SK-MEL-5 (cell line): ENCODE data around the gene LPAR2. TPM values are rescaled to one million over a fixed set of nuclear protein-coding genes. Genes with fewer than 3 reads are reported as not detected.

Experiments
- DNase-seq: peaks from one replicate; pipeline ENCODE4 v3.0.0-alpha.2; 2016; ENCODE audit warnings: low read depth, low spot score
- in situ Hi-C: cut with HindIII; loops from 2 replicates; pipeline ENCODE4 v1.10.0; 2016; ENCODE audit warnings: low sequenced_read_pairs, high pct_unique_total_duplicates, low pct_unique_long_range_greater_than_20kb
- total RNA-seq: library from RNA; depleted of rRNA; stranded (reverse); fragments of >200 nt; shearing (Covaris generic); gene quantifications from 2 replicates; pipeline ENCODE4 v1.2.3, GENCODE V29; 2014; rRNA removed

Gene LPAR2
- total RNA-seq, 1 experiment from 2014 or later, result 2.5 TPM

- in situ Hi-C loops, result no loop called here
- peak; percentile 51 for DNase-seq
These were observed 45.5 kb downstream of the LPAR2 start for GRCh38 chr19:19582471-19582870.

DNA sequence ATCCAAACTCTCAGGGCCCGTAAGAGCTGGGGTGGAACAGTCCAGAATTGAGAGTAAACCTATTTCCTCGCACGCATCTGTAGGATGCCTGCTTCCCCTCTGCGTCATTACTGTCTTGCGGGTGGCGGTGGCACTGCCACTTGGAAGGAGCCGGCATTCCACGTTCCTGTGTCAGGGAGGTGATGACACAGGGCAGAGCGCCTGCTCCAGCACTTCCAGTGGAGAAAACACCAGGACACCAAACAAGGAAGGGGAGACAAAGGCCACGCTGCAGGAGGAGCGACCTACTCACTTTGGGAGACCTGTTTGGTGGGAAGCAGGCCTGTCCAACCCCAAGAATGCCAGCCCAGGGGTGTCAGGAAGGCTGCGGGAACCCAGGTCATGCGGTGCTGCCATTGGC lies 46.6 kb downstream of the LPAR2 start:
- in situ Hi-C loops, result no loop called here

DNA sequence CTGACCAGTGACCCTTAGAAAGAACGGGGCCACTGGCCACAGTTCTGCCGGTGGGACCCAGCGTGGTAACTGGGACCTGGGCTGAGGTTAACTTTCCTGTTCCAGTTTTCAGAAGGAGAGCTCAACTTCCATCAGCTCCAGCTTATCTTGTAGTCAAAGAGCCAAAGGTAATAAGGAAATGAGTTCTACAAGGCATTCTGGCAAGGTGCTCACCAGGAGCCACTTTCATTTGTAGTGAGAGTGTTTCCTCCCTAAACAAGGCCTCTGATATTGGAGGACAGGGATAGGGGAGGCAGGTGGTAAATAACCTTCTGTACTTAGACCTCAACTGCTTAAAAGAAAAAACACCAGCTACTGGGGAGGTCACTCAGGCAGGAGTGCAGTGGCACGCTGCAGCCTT lies 47.6 kb downstream of the LPAR2 start:
- in situ Hi-C loops, result no loop called here
- DNase-seq, result no peak

More for the DNA sequence above, 46.6 kb downstream of the LPAR2 start:
- no peak for DNase-seq

DNA sequence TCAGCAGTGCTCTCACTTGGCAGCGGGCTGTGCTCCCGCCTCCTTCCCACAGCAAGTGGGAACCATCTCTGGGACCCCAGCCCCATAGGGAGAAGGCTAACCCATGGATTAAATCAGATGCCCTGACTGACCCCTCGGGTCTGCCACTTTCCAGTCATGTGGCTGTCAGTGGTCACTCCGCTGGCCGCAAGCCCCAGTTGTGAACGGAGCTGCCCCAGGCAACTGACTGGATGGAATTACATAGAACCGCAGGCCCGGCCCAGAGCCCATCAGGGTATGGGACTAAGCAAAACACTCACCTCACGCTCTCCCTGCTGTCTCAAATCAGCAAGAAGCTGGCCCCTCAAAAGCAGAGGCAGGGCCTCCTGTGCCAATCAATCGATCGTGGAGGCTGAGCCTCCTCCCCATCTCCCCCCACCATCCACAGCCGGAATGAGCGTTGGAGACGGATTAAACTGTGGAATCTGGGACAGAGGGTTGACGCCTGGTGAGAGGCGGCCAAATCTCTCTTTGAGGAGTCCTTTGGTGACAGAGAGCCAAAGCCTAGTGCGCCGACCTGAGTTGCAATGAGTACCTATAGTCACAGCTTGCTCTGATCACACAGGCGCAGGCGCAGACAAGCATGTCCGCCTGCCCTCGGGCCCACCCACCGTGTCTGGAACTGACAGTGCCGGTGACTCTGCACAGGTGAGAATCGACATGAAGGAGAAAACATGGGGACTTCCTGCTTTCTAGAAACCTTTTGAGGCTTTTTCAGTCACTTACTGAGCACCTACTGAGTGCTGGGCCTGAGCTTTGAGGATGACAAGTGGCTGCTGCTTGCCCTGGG lies 48.3 kb downstream of the LPAR2 start:
- in situ Hi-C loops, result no loop called here
- no peak for DNase-seq

DNA sequence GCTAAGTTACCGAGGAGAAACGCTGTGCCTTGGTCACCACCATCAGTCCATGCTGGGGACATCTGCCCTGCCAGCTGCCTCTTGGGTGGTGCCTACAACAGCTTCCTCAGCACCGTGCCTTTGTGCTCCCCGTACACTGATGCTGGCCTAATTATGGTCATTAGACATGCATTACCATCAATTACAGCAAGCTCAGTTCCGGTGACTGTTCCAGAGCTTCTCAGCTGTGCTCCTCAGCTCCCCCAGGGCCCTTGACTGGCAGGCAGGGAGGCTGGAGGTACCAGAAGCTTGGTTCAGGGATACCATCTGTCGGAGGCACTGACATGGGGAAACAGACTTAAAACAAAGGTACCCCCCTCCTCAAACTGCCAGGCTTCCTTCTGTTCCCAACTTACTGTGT lies 49.8 kb downstream of the LPAR2 start:
- in situ Hi-C loops, result no loop called here
- DNase-seq, result no peak

- in situ Hi-C loops, result no loop called here
- DNase-seq, result no peak
These were observed 52.6 kb downstream of the LPAR2 start for GRCh38 chr19:19575411-19575810.

Other genes starting within 250 kb of the LPAR2 start
- 37.1 and 39.0 TPM in 2 replicates for gene GATAD2A, start 222.5 kb downstream of the LPAR2 start, total RNA-seq
- 1.4 and 1.7 TPM in 2 replicates for gene TSSK6, start 112.7 kb downstream of the LPAR2 start, total RNA-seq
- gene NDUFA13, start 112.0 kb downstream of the LPAR2 start, total RNA-seq, result 154 and 157 TPM in 2 replicates
- 0.08 and 0.32 TPM in 2 replicates for gene YJEFN3, start 99.3 kb downstream of the LPAR2 start, total RNA-seq
- not detected in 2 replicates for gene CILP2, start 90.0 kb downstream of the LPAR2 start, total RNA-seq
- 0.34 and 0.96 TPM in 2 replicates for gene PBX4, start 9.5 kb downstream of the LPAR2 start, total RNA-seq
- 1.7 and 4.3 TPM in 2 replicates for gene GMIP, start 15.4 kb upstream of the LPAR2 start, total RNA-seq
- gene ATP13A1, start 35.5 kb upstream of the LPAR2 start, total RNA-seq, result 21.9 and 30.5 TPM in 2 replicates
- gene ZNF101, start 40.6 kb upstream of the LPAR2 start, total RNA-seq, result 4.5 and 8.9 TPM in 2 replicates
- 4.5 and 5.3 TPM in 2 replicates for gene ZNF14, start 104.9 kb upstream of the LPAR2 start, total RNA-seq
- 7.7 and 10.5 TPM in 2 replicates for gene ZNF506, start 193.5 kb upstream of the LPAR2 start, total RNA-seq
- 4.7 and 6.7 TPM in 2 replicates for gene ZNF253, start 237.7 kb upstream of the LPAR2 start, total RNA-seq